Measurements from ENCODE around the gene RASA2. TPM values are rescaled to one million over a fixed set of nuclear protein-coding genes. Genes with fewer than 3 reads are reported as not detected.

Gene RASA2
- total RNA-seq, 1 donor: 21.7 TPM

- no peak overlapping the region for H3K4me3 ChIP-seq (ENCODE audit: insufficient read depth, low read length)
- DNase-seq (ENCODE audit: insufficient read length, low spot score, missing footprints): no peak
- no peaks in the 10 kb centered on the region for H4K20me1 ChIP-seq (ENCODE audit: insufficient read depth, low read length)
- H3K4me1 ChIP-seq (ENCODE audit: insufficient read depth, low read length): peaks cover 22% of the 10 kb centered on the region
- no peaks in the 10 kb centered on the region for H3K27me3 ChIP-seq (ENCODE audit: insufficient read depth, low read length)
- H3K27ac ChIP-seq (ENCODE audit: low read depth, low read length): no peak overlapping the region
- peaks cover 26% of the 10 kb centered on the region for H3K36me3 ChIP-seq (ENCODE audit: insufficient read depth, low read length)
- H3K79me2 ChIP-seq (ENCODE audit: insufficient read depth, low read length): peaks cover 23% of the 10 kb centered on the region
- H2AFZ ChIP-seq (ENCODE audit: low read length): no peak overlapping the region
- TF ChIP-seq CTCF (IDR thresholded peaks at IDR 0.05; ENCODE audit: extremely low read depth, low read depth, low read length): no peak
- H3K4me2 ChIP-seq (ENCODE audit: insufficient read depth, low read length): no peak overlapping the region
- no peaks in the 10 kb centered on the region for H3K9me3 ChIP-seq (ENCODE audit: low read depth, low read length)
Observed at GRCh38 chr3:141537856-141538255, 51.0 kb downstream of the RASA2 start.

GRCh38 chr3:141538568-141539240 lies 51.9 kb downstream of the RASA2 start:
- no peak overlapping the region for H3K4me3 ChIP-seq (ENCODE audit: insufficient read depth, low read length)
- H3K4me1 ChIP-seq (ENCODE audit: insufficient read depth, low read length): peaks cover 22% of the 10 kb centered on the region
- DNase-seq (ENCODE audit: insufficient read length, low spot score, missing footprints): no peak
- H4K20me1 ChIP-seq (ENCODE audit: insufficient read depth, low read length): no peaks in the 10 kb centered on the region
- H3K27ac ChIP-seq (ENCODE audit: low read depth, low read length): no peak overlapping the region
- H2AFZ ChIP-seq (ENCODE audit: low read length): no peak overlapping the region
- no peak overlapping the region for H3K4me2 ChIP-seq (ENCODE audit: insufficient read depth, low read length)
- H3K79me2 ChIP-seq (ENCODE audit: insufficient read depth, low read length): peaks cover 17% of the 10 kb centered on the region
- H3K27me3 ChIP-seq (ENCODE audit: insufficient read depth, low read length): no peaks in the 10 kb centered on the region
- TF ChIP-seq CTCF (IDR thresholded peaks at IDR 0.05; ENCODE audit: extremely low read depth, low read depth, low read length): no peak
- peaks cover 26% of the 10 kb centered on the region for H3K36me3 ChIP-seq (ENCODE audit: insufficient read depth, low read length)
- H3K9me3 ChIP-seq (ENCODE audit: low read depth, low read length): no peaks in the 10 kb centered on the region

- no peaks in the 10 kb centered on the region for H4K20me1 ChIP-seq (ENCODE audit: insufficient read depth, low read length)
- TF ChIP-seq CTCF (IDR thresholded peaks at IDR 0.05; ENCODE audit: extremely low read depth, low read depth, low read length): no peak
- no peak overlapping the region for H2AFZ ChIP-seq (ENCODE audit: low read length)
- no peaks in the 10 kb centered on the region for H3K9me3 ChIP-seq (ENCODE audit: low read depth, low read length)
- H3K4me2 ChIP-seq (ENCODE audit: insufficient read depth, low read length): no peak overlapping the region
- H3K79me2 ChIP-seq (ENCODE audit: insufficient read depth, low read length): peaks cover 11% of the 10 kb centered on the region
- H3K36me3 ChIP-seq (ENCODE audit: insufficient read depth, low read length): peaks cover 34% of the 10 kb centered on the region
- H3K4me3 ChIP-seq (ENCODE audit: insufficient read depth, low read length): no peak overlapping the region
- no peak for DNase-seq (ENCODE audit: insufficient read length, low spot score, missing footprints)
- peak overlapping the region; percentile 31 for H3K27ac ChIP-seq (ENCODE audit: low read depth, low read length)
- H3K4me1 ChIP-seq (ENCODE audit: insufficient read depth, low read length): peaks cover 22% of the 10 kb centered on the region
- H3K27me3 ChIP-seq (ENCODE audit: insufficient read depth, low read length): no peaks in the 10 kb centered on the region
Observed at GRCh38 chr3:141539431-141540187, 52.8 kb downstream of the RASA2 start.

- TF ChIP-seq CTCF (IDR thresholded peaks at IDR 0.05; ENCODE audit: extremely low read depth, low read depth, low read length): no peak
- no peaks in the 10 kb centered on the region for H3K9me3 ChIP-seq (ENCODE audit: low read depth, low read length)
- peaks cover 16% of the 10 kb centered on the region for H3K79me2 ChIP-seq (ENCODE audit: insufficient read depth, low read length)
- H3K36me3 ChIP-seq (ENCODE audit: insufficient read depth, low read length): peaks cover 36% of the 10 kb centered on the region
- no peak overlapping the region for H3K4me3 ChIP-seq (ENCODE audit: insufficient read depth, low read length)
- H4K20me1 ChIP-seq (ENCODE audit: insufficient read depth, low read length): no peaks in the 10 kb centered on the region
- no peak overlapping the region for H3K4me2 ChIP-seq (ENCODE audit: insufficient read depth, low read length)
- no peak overlapping the region for H2AFZ ChIP-seq (ENCODE audit: low read length)
- H3K27me3 ChIP-seq (ENCODE audit: insufficient read depth, low read length): no peaks in the 10 kb centered on the region
- DNase-seq (ENCODE audit: insufficient read length, low spot score, missing footprints): peak; percentile 56
- H3K4me1 ChIP-seq (ENCODE audit: insufficient read depth, low read length): peaks cover 22% of the 10 kb centered on the region
- H3K27ac ChIP-seq (ENCODE audit: low read depth, low read length): no peak overlapping the region
Observed at GRCh38 chr3:141540531-141540930, 53.7 kb downstream of the RASA2 start.
